Natural killer cell (primary cell): Measurements from ENCODE around the gene MRPL47. TPM values are rescaled to one million over a fixed set of nuclear protein-coding genes. Genes with fewer than 3 reads are reported as not detected.

Source experiments
- ATAC-seq, 3 donors: fragments of 150-1000 bp in 2 of 3; fragments of 200-7000 bp in 1 of 3; cut with Tn5 transposase; 1 replicate in 1 of 3; 2 replicates in 2 of 3; pipeline ENCODE4 v1.10.0; 2021; ENCODE audit warnings: mild to moderate bottlenecking in 2 of 3, moderate library complexity in 2 of 3
- DNase-seq, 2 donors: peaks; one replicate each; pipeline versions ENCODE4 v3.0.0 to v3.0.0-alpha.2; 2013 to 2021; ENCODE audit warnings: mixed read lengths in 1 of 2
- H3K27ac ChIP-seq: one replicate; pipeline ENCODE4 v1.5.1; 2013; ENCODE audit warnings: mild to moderate bottlenecking, low read length
- H3K27me3 ChIP-seq: one replicate; pipeline ENCODE4 v1.6.1; 2013; ENCODE audit warnings: low read length; ENCODE audit not compliant: control insufficient read depth, insufficient read depth
- H3K36me3 ChIP-seq: one replicate; pipeline ENCODE4 v1.6.1; 2013; ENCODE audit warnings: low read length; ENCODE audit not compliant: control insufficient read depth, insufficient read depth
- H3K4me1 ChIP-seq: one replicate; pipeline ENCODE4 v1.6.1; 2013; ENCODE audit warnings: low read length; ENCODE audit not compliant: control insufficient read depth, insufficient read depth
- H3K4me3 ChIP-seq: one replicate; pipeline ENCODE4 v1.5.1; 2013; ENCODE audit warnings: low read length
- H3K9me3 ChIP-seq: one replicate; pipeline ENCODE4 v1.6.1; 2013; ENCODE audit warnings: low read length; ENCODE audit not compliant: control insufficient read depth, insufficient read depth
- H3K27ac Mint-ChIP-seq, 2 donors: one replicate each; pipeline ENCODE4 v1.8.0; 2022; ENCODE audit warnings: mild to moderate bottlenecking in 2 of 2, mixed read lengths in 2 of 2, moderate library complexity in 1 of 2
- H3K27me3 Mint-ChIP-seq, 2 donors: one replicate each; pipeline ENCODE4 v1.8.0; 2022; ENCODE audit warnings: low read depth in 2 of 2, mixed read lengths in 2 of 2
- H3K36me3 Mint-ChIP-seq: one replicate; pipeline ENCODE4 v1.8.0; 2022; ENCODE audit warnings: mixed read lengths
- H3K4me1 Mint-ChIP-seq, 2 donors: one replicate each; pipeline ENCODE4 v1.8.0; 2022; ENCODE audit warnings: mixed read lengths in 2 of 2
- H3K4me3 Mint-ChIP-seq: one replicate; pipeline ENCODE4 v1.8.0; 2022; ENCODE audit warnings: mild to moderate bottlenecking, moderate library complexity, mixed read lengths
- H3K9me3 Mint-ChIP-seq, 2 donors: one replicate each; pipeline ENCODE4 v1.8.0; 2022; ENCODE audit warnings: mixed read lengths in 2 of 2
- WGBS: methylation state at CpG from one replicate; pipeline ENCODE4 v1.1.7; 2013; ENCODE audit warnings: missing lambda C conversion rate; ENCODE audit not compliant: insufficient coverage; 5-methylcytosine and 5-hydroxymethylcytosine counted together
- intact Hi-C: fragments of 100-400 bp; cut with micrococcal nuclease; formaldehyde crosslinking; loops from one replicate; pipeline ENCODE4 v1.14.2; 2022
- total RNA-seq, 4 donors: library from RNA; stranded (reverse); fragments of 120-200 nt in 1 of 4; gene quantifications; one replicate each; pipeline versions ENCODE4 v1.2.3 to v1.2.4, GENCODE V29; 2013 to 2022
- TF ChIP-seq, protein P1 (sequence below): fragments of 200-600 bp; IDR thresholded peaks from one replicate; pipeline ENCODE4 v1.8.0; 2022; ENCODE audit warnings: antibody characterized with exemption

Gene MRPL47
- total RNA-seq, 3 donors from 2014 or later (not counting 1 experiment from before 2014, with no cell fraction given): 23.2 to 30.8 (median 25.5) TPM

DNA sequence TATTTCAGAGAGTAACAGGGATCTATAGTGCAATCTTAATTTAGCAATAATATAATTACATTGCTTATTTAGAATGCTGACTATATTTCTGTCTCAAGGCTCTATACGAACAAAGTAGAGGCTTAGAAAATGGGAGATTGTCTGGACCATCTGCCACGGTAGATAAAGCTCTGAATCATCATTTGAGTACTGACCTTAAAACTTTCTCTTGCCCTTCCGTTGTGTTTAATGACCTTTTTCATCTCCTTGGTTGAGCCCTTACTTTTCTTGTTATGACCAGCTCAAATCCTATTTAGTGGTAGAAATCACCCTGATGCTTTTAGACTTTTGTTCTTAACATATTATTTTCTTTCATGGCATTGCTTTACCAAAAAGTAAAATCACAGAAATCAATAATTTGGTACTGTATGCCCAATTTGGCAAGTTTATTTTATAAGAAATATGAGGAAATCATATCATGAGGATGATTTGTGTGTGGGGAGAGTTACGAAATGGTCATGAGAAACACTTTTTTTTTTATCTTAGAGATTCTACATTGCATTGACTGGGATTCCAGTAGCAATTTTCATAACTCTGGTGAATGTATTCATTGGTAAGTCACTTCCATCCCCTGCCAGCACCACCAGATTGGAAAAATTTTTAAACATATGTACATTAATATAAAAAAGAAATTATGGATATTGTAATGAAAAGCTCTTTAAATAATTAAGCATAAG is 11.2 kb upstream of the MRPL47 start:
- DNase-seq (no peak), ATAC-seq (no peak)
- 96% methylated on average over 3 of the region's 4 CpGs for WGBS
- no peak overlapping the region for H3K4me3 Mint-ChIP-seq
- no peaks in the 10 kb centered on the region for H3K4me1 Mint-ChIP-seq
- Histone ChIP-seq H3K36me3 (peaks cover 13% of the 10 kb centered on the region), H3K4me1 (no peaks in the 10 kb centered on the region), H3K27me3 (no peaks in the 10 kb centered on the region), H3K4me3 (no peak overlapping the region), H3K27ac (no peak overlapping the region), H3K9me3 (no peaks in the 10 kb centered on the region)
- no peaks in the 10 kb centered on the region for H3K9me3 Mint-ChIP-seq
- TF ChIP-seq, protein P1, sequence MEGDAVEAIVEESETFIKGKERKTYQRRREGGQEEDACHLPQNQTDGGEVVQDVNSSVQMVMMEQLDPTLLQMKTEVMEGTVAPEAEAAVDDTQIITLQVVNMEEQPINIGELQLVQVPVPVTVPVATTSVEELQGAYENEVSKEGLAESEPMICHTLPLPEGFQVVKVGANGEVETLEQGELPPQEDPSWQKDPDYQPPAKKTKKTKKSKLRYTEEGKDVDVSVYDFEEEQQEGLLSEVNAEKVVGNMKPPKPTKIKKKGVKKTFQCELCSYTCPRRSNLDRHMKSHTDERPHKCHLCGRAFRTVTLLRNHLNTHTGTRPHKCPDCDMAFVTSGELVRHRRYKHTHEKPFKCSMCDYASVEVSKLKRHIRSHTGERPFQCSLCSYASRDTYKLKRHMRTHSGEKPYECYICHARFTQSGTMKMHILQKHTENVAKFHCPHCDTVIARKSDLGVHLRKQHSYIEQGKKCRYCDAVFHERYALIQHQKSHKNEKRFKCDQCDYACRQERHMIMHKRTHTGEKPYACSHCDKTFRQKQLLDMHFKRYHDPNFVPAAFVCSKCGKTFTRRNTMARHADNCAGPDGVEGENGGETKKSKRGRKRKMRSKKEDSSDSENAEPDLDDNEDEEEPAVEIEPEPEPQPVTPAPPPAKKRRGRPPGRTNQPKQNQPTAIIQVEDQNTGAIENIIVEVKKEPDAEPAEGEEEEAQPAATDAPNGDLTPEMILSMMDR: no peak
- H3K27me3 Mint-ChIP-seq: no peaks in the 10 kb centered on the region
- peaks cover 15% of the 10 kb centered on the region for H3K36me3 Mint-ChIP-seq
- H3K27ac Mint-ChIP-seq: no peak overlapping the region
- intact Hi-C loops: no loop called here

DNA sequence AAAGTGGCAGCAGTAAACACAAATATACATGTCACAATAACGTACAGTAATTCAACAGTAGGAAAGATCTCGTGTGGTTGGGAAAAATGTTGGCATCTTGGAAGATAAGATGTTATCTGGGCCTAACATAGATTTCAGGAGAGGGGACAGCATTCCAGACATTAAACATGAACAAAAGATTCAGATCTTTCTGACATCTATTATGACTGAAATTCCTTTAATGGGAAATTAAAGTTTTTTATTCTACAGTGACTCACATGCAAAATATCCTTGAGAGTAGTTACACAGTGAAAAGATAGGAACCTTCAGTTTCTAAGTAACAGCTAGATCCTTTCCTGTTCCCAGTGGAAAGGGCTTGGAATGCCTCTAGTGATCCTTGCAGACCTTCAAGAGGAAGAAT is 9.4 kb upstream of the MRPL47 start:
- Histone ChIP-seq H3K27ac (no peak overlapping the region), H3K4me1 (peaks cover 4% of the 10 kb centered on the region), H3K4me3 (no peak overlapping the region), H3K9me3 (no peaks in the 10 kb centered on the region), H3K36me3 (peaks cover 10% of the 10 kb centered on the region), H3K27me3 (no peaks in the 10 kb centered on the region)
- TF ChIP-seq, protein P1: no peak
- Mint-ChIP-seq H3K27ac (no peak overlapping the region), H3K36me3 (peaks cover 8% of the 10 kb centered on the region), H3K9me3 (no peaks in the 10 kb centered on the region), H3K27me3 (no peaks in the 10 kb centered on the region), H3K4me1 (peaks cover 5 to 7% of the 10 kb centered on the region in 2 donors), H3K4me3 (no peak overlapping the region)
- no CpG with 5 or more reads among the region's 2 CpGs for WGBS
- no peak for DNase-seq
- ATAC-seq: no peak
- intact Hi-C loops: no loop called here

DNA sequence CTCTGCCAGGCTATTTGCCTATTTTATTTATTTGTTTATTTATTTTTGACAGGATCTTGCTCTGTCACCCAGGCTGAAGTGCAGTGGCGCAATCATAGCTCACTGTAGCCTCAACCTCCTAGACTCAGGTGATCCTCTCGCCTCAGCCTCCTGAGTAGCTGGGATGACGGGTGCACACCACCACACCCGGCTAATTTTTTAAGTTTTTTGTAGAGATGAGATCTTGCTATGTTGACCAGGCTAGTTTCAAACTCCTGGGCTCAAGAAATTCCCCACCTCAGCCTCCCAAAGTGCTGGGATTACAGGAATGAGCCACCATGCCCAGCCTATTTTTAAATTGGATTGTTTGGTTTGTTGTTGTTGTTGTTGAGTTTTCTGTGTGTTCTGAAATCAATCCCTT is 5.6 kb upstream of the MRPL47 start:
- H3K4me3 ChIP-seq: no peak overlapping the region
- Mint-ChIP-seq H3K27me3 (no peaks in the 10 kb centered on the region), H3K4me3 (no peak overlapping the region), H3K27ac (no peak overlapping the region), H3K4me1 (peaks cover 14 to 23% of the 10 kb centered on the region in 2 donors), H3K36me3 (peaks cover under 1% of the 10 kb centered on the region), H3K9me3 (no peaks in the 10 kb centered on the region)
- DNase-seq: no peak
- H3K36me3 ChIP-seq: no peaks in the 10 kb centered on the region
- 100% methylated on average over 2 of the region's 4 CpGs for WGBS
- no peak for ATAC-seq
- intact Hi-C loops: no loop called here
- H3K9me3 ChIP-seq: no peaks in the 10 kb centered on the region
- H3K4me1 ChIP-seq: peaks cover 15% of the 10 kb centered on the region
- H3K27ac ChIP-seq: no peak overlapping the region
- H3K27me3 ChIP-seq: no peaks in the 10 kb centered on the region
- TF ChIP-seq, protein P1: no peak
